ENCODE results near the gene TMC3.

- TF ChIP-seq CTCF (IDR thresholded peaks at IDR 0.05; ENCODE audit: low read depth, low read length) (no peak), EZH2phosphoT487 (IDR thresholded peaks at IDR 0.05; ENCODE audit: low read depth) (no peak)
Observed at GRCh38 chr15:81323559-81323943, 50.5 kb downstream of the TMC3 start.
